HepG2 (cell line): ENCODE data around the gene ACOT8. TPM values are rescaled to one million over a fixed set of nuclear protein-coding genes. Genes with fewer than 3 reads are reported as not detected.

Experiments used
- ATF1 ChIP-seq: IDR thresholded peaks from 2 replicates; pipeline ENCODE4 v1.6.1; 2016; ENCODE audit warnings: mild to moderate bottlenecking, control low read depth
- GTF3A ChIP-seq: sonication (generic); formaldehyde crosslinking; conservative IDR thresholded peaks from 2 replicates; pipeline ENCODE4 v1.4.0; 2020; ENCODE audit warnings: mild to moderate bottlenecking, missing genetic modification reagents
- NFKB2 ChIP-seq: sonication (generic); formaldehyde crosslinking; IDR thresholded peaks from 2 replicates; pipeline ENCODE4 v1.4.0; 2020; ENCODE audit warnings: missing genetic modification reagents, borderline replicate concordance
- PRDM10 ChIP-seq: sonication (generic); formaldehyde crosslinking; IDR thresholded peaks from 2 replicates; pipeline ENCODE4 v1.4.0; 2020; ENCODE audit warnings: low read depth, missing genetic modification reagents
- SMARCC2 ChIP-seq: fragments of 450-650 bp; IDR thresholded peaks from 2 replicates; pipeline ENCODE4 v1.6.1; 2017; ENCODE audit warnings: antibody characterized with exemption, mild to moderate bottlenecking
- TEAD3 ChIP-seq: optimal IDR thresholded peaks from 2 replicates; pipeline ENCODE3; 2016; ENCODE audit warnings: borderline replicate concordance
- TFAP4 ChIP-seq: sonication (generic); IDR thresholded peaks from 2 replicates; pipeline ENCODE4 v1.6.1; 2016; ENCODE audit warnings: low read depth, borderline replicate concordance
- THAP9 ChIP-seq: sonication (generic); formaldehyde crosslinking; IDR thresholded peaks from 2 replicates; pipeline ENCODE4; 2020; ENCODE audit warnings: missing genetic modification reagents, mild to moderate bottlenecking, borderline replicate concordance
- ZNF275 ChIP-seq: sonication (generic); formaldehyde crosslinking; IDR thresholded peaks from 2 replicates; pipeline ENCODE4 v1.8.0; 2022; ENCODE audit warnings: missing genetic modification reagents, mild to moderate bottlenecking, inconsistent platforms, borderline replicate concordance
- ZNF501 ChIP-seq: sonication (generic); formaldehyde crosslinking; IDR thresholded peaks from 2 replicates; pipeline ENCODE4 v1.5.1; 2020; ENCODE audit warnings: mild to moderate bottlenecking, moderate library complexity, missing genetic modification reagents
- ZNF547 ChIP-seq: sonication (generic); formaldehyde crosslinking; IDR thresholded peaks from 2 replicates; pipeline ENCODE4 v1.5.1; 2020; ENCODE audit warnings: mild to moderate bottlenecking, missing genetic modification reagents
- ZNF556 ChIP-seq: sonication (generic); formaldehyde crosslinking; IDR thresholded peaks from 2 replicates; pipeline ENCODE4 v1.4.0; 2020; ENCODE audit warnings: mild to moderate bottlenecking, missing genetic modification reagents, borderline replicate concordance
- ZNF761 ChIP-seq: sonication (generic); formaldehyde crosslinking; conservative IDR thresholded peaks from 2 replicates; pipeline ENCODE4 v1.4.0; 2020; ENCODE audit warnings: mild to moderate bottlenecking, missing genetic modification reagents
- polyA plus RNA-seq, 8 experiments: library from polyadenylated mRNA; depleted of rRNA in 3 of 8; stranded (reverse) in 7 of 8; unstranded in 1 of 8; fragments of >200 nt; fragmentation: Illumina TruSeq in 4 of 8; extraction: Trizol in 4 of 8; gene quantifications; 2 replicates each; pipeline versions ENCODE4 v1.2.1 to v1.2.3, GENCODE V29; 2011 to 2016; ENCODE audit warnings: low read depth in 4 of 8, missing spikeins in 1 of 8, mixed read lengths in 1 of 8; ENCODE audit not compliant: insufficient read depth in 1 of 8
- total RNA-seq, 5 experiments: library from RNA; depleted of rRNA; stranded (reverse); fragments of >200 nt; fragmentation: Illumina TruSeq; extraction: Trizol; gene quantifications; 2 replicates each; pipeline ENCODE4 v1.2.3, GENCODE V29; 2016; ENCODE audit warnings: low read depth in 1 of 5
- TF ChIP-seq, protein P1 (sequence below), 2 experiments: sonication (generic) in 1 of 2; formaldehyde crosslinking in 1 of 2; IDR thresholded peaks; 2 replicates each; pipeline versions ENCODE4 v1.4.0 to v1.6.1; 2018 to 2020; ENCODE audit warnings: missing genetic modification reagents in 2 of 2, borderline replicate concordance in 1 of 2, low read depth in 1 of 2, mild to moderate bottlenecking in 1 of 2, missing biosample characterization in 1 of 2

ACOT8 gene
- total and polyA plus RNA-seq, 2 of the 13 experiments (the other 11 are each of a cell fraction or from before 2014, with no cell fraction given): 31.4 to 45.5 TPM

DNA sequence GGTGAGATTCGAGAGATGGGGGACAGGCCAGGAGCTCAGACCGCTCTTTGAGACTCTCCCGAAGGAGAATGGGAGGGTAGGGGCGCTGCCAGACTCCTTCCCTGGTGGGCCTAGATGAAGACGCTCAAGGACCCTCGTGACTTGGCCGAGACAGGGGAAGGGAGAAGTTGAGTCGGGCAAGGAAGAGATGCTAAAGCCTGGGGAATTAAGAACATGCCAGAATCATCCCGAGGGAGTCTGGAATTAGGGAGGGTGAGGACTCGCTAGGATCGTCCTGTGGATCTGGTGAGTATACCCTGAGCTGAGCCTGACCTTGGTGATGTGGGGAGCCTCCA, 44.2 kb downstream of the ACOT8 start (continued):
- 0 out of 2 replicates have a peak, but pooled peaks have one; percentile 11 for TF ChIP-seq ZNF556
- TF ChIP-seq ZNF501 (CRISPR knock-in tag): no peak
- TF ChIP-seq GTF3A (CRISPR knock-in tag): 0 out of 2 replicates have a peak, but pooled peaks have one; percentile 30
- TF ChIP-seq NFKB2 (CRISPR knock-in tag): no peak
- TF ChIP-seq THAP9 (CRISPR knock-in tag): 0 out of 2 replicates have a peak, but pooled peaks have one; percentile 2
- TF ChIP-seq TFAP4: no peak
- TF ChIP-seq ATF1: no peak
- 0 out of 2 replicates have a peak, but pooled peaks have one; percentile 24 for TF ChIP-seq ZNF761 (CRISPR knock-in tag)
- TF ChIP-seq TEAD3 (CRISPR knock-in tag): peak; percentile 6
- no peak for TF ChIP-seq SMARCC2
- TF ChIP-seq ZNF275 (CRISPR knock-in tag): no peak
- TF ChIP-seq, protein P1, sequence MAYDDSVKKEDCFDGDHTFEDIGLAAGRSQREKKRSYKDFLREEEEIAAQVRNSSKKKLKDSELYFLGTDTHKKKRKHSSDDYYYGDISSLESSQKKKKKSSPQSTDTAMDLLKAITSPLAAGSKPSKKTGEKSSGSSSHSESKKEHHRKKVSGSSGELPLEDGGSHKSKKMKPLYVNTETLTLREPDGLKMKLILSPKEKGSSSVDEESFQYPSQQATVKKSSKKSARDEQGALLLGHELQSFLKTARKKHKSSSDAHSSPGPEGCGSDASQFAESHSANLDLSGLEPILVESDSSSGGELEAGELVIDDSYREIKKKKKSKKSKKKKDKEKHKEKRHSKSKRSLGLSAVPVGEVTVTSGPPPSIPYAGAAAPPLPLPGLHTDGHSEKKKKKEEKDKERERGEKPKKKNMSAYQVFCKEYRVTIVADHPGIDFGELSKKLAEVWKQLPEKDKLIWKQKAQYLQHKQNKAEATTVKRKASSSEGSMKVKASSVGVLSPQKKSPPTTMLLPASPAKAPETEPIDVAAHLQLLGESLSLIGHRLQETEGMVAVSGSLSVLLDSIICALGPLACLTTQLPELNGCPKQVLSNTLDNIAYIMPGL (CRISPR knock-in tag; IDR thresholded peaks at IDR 0.05; ENCODE audit: borderline replicate concordance in 1 of 2, low read depth in 1 of 2): 0 out of 4 replicates have a peak, but pooled peaks of 1 of the 2 experiments have one; percentile 48
- no peak for TF ChIP-seq PRDM10 (CRISPR knock-in tag)
- TF ChIP-seq ZNF547 (CRISPR knock-in tag): 0 out of 2 replicates have a peak, but pooled peaks have one; percentile 28
